Measurements from ENCODE around the gene CASTOR2.

CASTOR2 gene

DNA sequence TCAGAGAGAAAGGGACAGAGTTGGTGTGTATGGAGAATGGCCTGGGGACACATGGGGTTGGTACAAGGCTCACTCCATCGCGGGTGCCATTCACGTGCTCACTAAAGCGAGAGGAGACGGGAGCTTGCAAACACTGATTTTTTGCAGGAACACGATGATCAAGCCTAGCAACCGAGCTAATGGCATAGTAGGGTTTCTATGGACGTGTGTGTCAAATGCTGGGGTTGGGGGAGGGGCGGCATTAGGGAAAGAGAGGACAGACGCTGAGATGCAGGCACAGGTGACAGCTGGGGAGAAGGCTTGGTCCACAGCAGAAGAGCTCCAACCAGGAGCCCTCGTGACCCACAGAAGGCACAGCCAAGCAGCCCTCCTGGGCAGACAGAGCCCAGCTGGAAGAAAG, 75.2 kb downstream of the CASTOR2 start:
- H3K9me3 ChIP-seq (ENCODE audit: insufficient read depth, low read depth, low read length): no peaks in the 10 kb centered on the region
- no peaks in the 10 kb centered on the region for H3K27me3 ChIP-seq (ENCODE audit: insufficient read depth, low read length)
- H3K27ac ChIP-seq (ENCODE audit: low read depth, low read length): no peak overlapping the region
- H3K9ac ChIP-seq (ENCODE audit: low read depth, low read length): no peak overlapping the region
- 80% methylated on average over 11 of the region's 11 CpGs for WGBS
- H3K4me3 ChIP-seq (ENCODE audit: low read length): no peak overlapping the region
- no peaks in the 10 kb centered on the region for H3K4me1 ChIP-seq (ENCODE audit: insufficient read depth, low read length)
- H3K36me3 ChIP-seq (ENCODE audit: insufficient read depth, low read length): peaks cover 25% of the 10 kb centered on the region

DNA sequence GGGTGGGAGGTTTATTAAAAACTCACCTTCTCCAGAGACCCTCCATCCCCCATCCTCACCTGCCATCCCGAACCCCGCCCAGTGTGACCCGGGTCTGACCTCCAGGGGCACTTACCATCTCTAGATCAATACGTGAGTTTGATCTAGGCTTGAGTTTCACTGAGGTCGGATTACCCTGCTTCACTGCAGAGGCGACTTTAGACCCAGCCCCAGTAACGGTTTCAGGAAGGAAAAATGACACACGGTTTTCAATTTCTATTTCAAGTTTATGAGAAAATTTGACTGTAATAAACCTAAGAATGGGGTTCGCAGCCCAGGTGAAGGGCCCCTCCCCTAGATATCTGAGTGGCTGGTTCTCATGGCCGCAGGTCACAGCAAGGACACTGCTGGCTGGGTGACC, 76.0 kb downstream of the CASTOR2 start:
- H3K27ac ChIP-seq (ENCODE audit: low read depth, low read length): no peak overlapping the region
- no peaks in the 10 kb centered on the region for H3K9me3 ChIP-seq (ENCODE audit: insufficient read depth, low read depth, low read length)
- no peaks in the 10 kb centered on the region for H3K27me3 ChIP-seq (ENCODE audit: insufficient read depth, low read length)
- H3K9ac ChIP-seq (ENCODE audit: low read depth, low read length): no peak overlapping the region
- 93% methylated on average over 10 of the region's 10 CpGs for WGBS
- no peaks in the 10 kb centered on the region for H3K4me1 ChIP-seq (ENCODE audit: insufficient read depth, low read length)
- H3K36me3 ChIP-seq (ENCODE audit: insufficient read depth, low read length): peaks cover 25% of the 10 kb centered on the region
- H3K4me3 ChIP-seq (ENCODE audit: low read length): no peak overlapping the region

DNA sequence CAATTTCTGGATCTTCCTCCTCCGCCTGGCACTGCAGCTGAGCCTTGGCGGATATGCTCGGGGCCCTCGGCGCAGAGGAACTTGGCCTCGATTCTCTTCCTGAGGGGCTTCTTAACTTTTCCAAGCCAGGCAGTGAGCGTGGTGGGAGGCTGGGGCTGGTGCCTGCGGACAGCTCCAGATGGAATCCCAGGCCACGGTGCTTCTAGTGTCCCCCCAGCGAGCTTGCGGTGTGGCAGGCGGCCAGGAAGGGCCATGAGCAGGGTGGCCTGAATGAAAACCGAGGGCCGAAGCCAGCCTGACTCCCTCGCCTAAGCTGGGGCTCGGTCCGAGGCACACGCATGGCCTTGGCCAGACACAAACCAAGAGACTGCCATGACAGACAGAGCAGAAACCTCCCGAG, 77.8 kb downstream of the CASTOR2 start:
- H3K36me3 ChIP-seq (ENCODE audit: insufficient read depth, low read length): peaks cover 31% of the 10 kb centered on the region
- no peak overlapping the region for H3K4me3 ChIP-seq (ENCODE audit: low read length)
- no peak overlapping the region for H3K9ac ChIP-seq (ENCODE audit: low read depth, low read length)
- WGBS: 96% methylated on average over 19 of the region's 19 CpGs
- H3K9me3 ChIP-seq (ENCODE audit: insufficient read depth, low read depth, low read length): no peaks in the 10 kb centered on the region
- no peak overlapping the region for H3K27ac ChIP-seq (ENCODE audit: low read depth, low read length)
- no peaks in the 10 kb centered on the region for H3K27me3 ChIP-seq (ENCODE audit: insufficient read depth, low read length)
- H3K4me1 ChIP-seq (ENCODE audit: insufficient read depth, low read length): no peaks in the 10 kb centered on the region

DNA sequence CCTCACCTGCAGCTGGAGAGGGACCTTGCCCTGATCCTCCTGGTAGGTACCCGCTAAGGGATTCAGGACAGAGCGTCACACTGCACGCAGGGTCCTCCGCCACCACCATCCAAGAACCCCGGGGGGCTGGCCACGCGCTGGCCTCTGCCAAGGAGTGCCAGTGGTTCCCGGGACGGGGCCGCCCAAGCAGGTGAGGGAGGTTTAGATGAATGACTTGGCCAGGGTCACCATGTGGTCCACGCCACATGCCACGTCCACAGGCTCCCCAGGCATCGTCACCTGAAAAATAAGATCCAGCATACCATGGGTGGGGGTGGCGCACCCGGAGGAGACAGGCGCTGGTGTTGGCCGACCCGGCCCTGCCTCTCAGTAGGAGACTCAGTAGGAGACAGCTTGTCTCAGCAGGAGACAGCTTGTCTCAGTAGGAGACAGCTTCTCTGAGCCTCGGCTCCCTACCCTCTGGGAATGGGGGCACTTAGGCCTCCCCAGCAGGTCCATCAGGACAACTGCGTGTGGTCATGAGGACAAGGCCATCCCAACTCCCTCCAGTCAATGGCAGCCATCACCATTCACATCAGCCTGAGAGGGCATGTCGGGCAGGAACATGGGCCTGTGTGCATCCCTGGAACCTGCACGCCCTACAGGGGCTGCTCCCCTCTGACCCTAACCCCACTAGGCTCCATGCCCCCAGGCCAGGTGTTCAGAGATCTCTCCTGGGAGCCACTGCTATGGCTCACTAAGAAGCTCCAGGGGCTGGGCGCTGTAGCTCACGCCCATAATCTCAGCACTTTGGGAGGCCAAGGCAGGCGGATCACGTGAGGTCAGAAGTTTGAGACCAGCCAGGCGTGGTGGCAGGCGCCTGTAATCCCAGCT, 78.6 kb downstream of the CASTOR2 start:
- H3K36me3 ChIP-seq (ENCODE audit: insufficient read depth, low read length): peaks cover 32% of the 10 kb centered on the region
- no peak overlapping the region for H3K9ac ChIP-seq (ENCODE audit: low read depth, low read length)
- H3K4me1 ChIP-seq (ENCODE audit: insufficient read depth, low read length): no peaks in the 10 kb centered on the region
- 97% methylated on average over 28 of the region's 28 CpGs for WGBS
- no peak overlapping the region for H3K27ac ChIP-seq (ENCODE audit: low read depth, low read length)
- H3K9me3 ChIP-seq (ENCODE audit: insufficient read depth, low read depth, low read length): no peaks in the 10 kb centered on the region
- no peaks in the 10 kb centered on the region for H3K27me3 ChIP-seq (ENCODE audit: insufficient read depth, low read length)
- H3K4me3 ChIP-seq (ENCODE audit: low read length): no peak overlapping the region

DNA sequence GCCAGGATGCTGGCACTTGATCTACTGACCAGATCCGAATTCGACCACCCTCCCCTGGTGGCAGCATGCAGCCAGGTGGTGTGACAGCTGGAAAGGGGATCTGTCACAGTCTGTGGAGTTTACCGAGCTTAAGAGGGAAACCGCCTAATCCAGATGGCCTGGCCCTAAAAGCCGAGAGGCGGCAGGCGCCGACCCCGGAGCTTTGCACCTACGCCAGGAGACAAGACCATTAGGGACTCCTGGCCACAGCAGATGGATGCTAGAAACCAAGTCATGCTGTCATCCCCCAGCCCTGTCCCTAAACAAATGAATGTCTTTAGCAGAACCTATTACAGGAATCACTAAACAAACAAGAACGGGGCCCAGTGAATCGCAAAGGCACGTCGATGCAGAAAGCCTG, 81.4 kb downstream of the CASTOR2 start:
- H3K27ac ChIP-seq (ENCODE audit: low read depth, low read length): no peak overlapping the region
- no peak overlapping the region for H3K4me3 ChIP-seq (ENCODE audit: low read length)
- no peaks in the 10 kb centered on the region for H3K27me3 ChIP-seq (ENCODE audit: insufficient read depth, low read length)
- no peak overlapping the region for H3K9ac ChIP-seq (ENCODE audit: low read depth, low read length)
- 96% methylated on average over 14 of the region's 14 CpGs for WGBS
- peaks cover 59% of the 10 kb centered on the region for H3K36me3 ChIP-seq (ENCODE audit: insufficient read depth, low read length)
- H3K9me3 ChIP-seq (ENCODE audit: insufficient read depth, low read depth, low read length): no peaks in the 10 kb centered on the region
- H3K4me1 ChIP-seq (ENCODE audit: insufficient read depth, low read length): no peaks in the 10 kb centered on the region

DNA sequence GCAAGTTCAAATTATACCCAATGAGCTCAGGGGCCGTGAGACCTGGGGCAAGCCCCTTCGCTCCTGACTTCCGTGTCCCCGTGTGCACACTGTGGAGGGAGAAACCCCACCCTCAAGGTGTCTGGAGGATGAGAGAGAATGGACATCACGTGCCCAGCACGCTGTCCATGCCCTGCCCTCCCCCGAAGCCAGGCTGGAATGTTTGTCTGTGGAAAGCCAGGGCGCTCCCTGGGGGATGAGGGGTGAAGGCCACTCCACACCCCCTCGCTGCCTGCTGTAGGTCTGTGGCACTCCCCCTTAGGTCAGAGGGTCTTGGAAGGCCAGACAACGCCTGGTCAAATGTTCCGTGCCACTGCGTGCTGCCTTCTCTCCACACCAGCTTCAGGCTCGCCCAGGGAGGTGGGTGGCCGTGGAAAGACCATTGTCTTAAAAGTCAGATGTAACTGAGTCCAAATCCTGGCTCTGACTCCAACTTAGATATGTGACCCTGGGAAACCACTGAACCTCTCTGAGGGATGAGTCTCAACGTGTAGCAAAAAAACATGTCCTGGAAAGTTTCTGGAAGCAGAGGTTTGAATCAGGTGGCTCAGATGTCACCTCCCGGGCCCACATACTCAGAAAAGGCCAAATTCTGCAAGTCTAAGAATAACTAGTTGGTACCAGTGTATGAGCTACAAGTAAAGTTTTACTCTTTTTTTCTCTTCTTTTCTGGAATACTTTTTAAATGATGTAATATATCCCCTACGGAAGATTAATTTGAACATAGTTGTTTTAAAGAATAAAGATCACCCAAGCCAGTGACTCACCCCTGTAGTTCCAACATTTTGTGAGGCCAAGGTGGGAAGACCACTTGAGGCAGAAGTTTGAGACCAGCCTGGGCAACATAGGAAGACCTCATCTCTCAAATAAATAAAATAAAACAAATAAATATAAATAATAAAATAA, 84.2 kb downstream of the CASTOR2 start:
- no peaks in the 10 kb centered on the region for H3K4me1 ChIP-seq (ENCODE audit: insufficient read depth, low read length)
- H3K27ac ChIP-seq (ENCODE audit: low read depth, low read length): no peak overlapping the region
- H3K4me3 ChIP-seq (ENCODE audit: low read length): no peak overlapping the region
- peaks cover 58% of the 10 kb centered on the region for H3K36me3 ChIP-seq (ENCODE audit: insufficient read depth, low read length)
- 95% methylated on average over 16 of the region's 17 CpGs for WGBS
- no peaks in the 10 kb centered on the region for H3K27me3 ChIP-seq (ENCODE audit: insufficient read depth, low read length)
- H3K9me3 ChIP-seq (ENCODE audit: insufficient read depth, low read depth, low read length): no peaks in the 10 kb centered on the region
- H3K9ac ChIP-seq (ENCODE audit: low read depth, low read length): no peak overlapping the region

DNA sequence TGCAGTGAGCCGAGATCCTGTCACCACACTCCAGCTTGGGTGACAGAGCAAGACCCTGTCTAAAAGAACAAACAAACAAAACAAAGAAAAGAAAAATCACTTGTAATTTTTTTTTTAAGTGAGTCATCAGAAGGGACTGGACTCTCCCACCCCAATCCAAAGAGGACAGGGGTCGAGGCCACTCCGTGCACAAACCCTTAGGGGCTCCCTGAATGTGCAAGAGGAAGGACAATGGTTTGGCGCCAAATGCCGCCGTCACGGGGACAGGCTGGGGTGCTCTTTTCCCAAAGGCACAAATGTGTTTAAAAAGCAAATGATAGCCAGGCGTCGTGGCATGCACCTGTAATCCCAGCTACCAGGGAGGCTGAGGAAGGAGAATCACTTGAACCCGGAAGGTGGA, 85.3 kb downstream of the CASTOR2 start:
- H3K27me3 ChIP-seq (ENCODE audit: insufficient read depth, low read length): no peaks in the 10 kb centered on the region
- no peaks in the 10 kb centered on the region for H3K9me3 ChIP-seq (ENCODE audit: insufficient read depth, low read depth, low read length)
- H3K4me1 ChIP-seq (ENCODE audit: insufficient read depth, low read length): no peaks in the 10 kb centered on the region
- no peak overlapping the region for H3K4me3 ChIP-seq (ENCODE audit: low read length)
- H3K36me3 ChIP-seq (ENCODE audit: insufficient read depth, low read length): peaks cover 65% of the 10 kb centered on the region
- H3K9ac ChIP-seq (ENCODE audit: low read depth, low read length): no peak overlapping the region
- no peak overlapping the region for H3K27ac ChIP-seq (ENCODE audit: low read depth, low read length)
- WGBS: 96% methylated on average over 9 of the region's 10 CpGs

DNA sequence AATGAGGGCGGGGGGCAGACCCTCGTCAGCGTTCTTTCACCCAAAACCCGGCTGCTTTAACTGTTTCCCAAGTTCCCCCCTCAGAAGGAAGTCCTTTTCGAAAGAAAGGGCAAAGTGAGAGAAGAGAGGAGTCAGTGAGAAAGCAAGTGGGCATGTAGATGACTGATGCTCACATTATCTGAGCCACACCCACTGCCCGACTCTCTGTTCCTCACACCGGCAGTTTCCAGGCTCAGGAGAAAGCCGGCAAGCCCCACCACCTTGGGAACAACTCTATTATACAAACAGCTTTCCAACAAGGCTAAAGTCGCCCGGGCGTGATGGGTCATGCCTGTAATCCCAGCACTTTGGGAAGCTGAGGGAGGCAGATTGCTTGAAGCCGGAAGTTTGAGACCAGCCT, 86.0 kb downstream of the CASTOR2 start:
- H3K9me3 ChIP-seq (ENCODE audit: insufficient read depth, low read depth, low read length): no peaks in the 10 kb centered on the region
- H3K27me3 ChIP-seq (ENCODE audit: insufficient read depth, low read length): no peaks in the 10 kb centered on the region
- peaks cover 72% of the 10 kb centered on the region for H3K36me3 ChIP-seq (ENCODE audit: insufficient read depth, low read length)
- no peak overlapping the region for H3K4me3 ChIP-seq (ENCODE audit: low read length)
- 97% methylated on average over 11 of the region's 12 CpGs for WGBS
- H3K4me1 ChIP-seq (ENCODE audit: insufficient read depth, low read length): no peaks in the 10 kb centered on the region
- no peak overlapping the region for H3K27ac ChIP-seq (ENCODE audit: low read depth, low read length)
- no peak overlapping the region for H3K9ac ChIP-seq (ENCODE audit: low read depth, low read length)

DNA sequence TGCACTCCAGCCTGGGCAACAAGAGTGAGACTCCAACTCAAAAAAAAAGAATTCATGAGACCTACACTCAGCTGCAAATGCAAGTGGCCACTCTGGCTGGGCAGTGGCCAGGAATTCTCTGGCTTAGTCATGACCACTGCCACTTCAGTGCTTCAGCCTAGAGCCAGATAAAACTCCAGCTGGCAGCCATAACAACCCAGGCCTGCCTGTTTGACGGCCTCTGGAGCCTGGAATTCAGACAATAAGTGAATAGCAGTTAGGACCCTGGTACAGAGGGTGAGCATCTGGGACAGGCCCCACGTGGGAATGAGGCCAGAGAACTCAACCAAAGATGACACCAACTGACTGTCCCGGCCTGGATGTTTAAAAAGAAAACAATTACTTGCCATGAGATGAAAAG, 90.2 kb downstream of the CASTOR2 start:
- Histone ChIP-seq H3K27me3 (ENCODE audit: insufficient read depth, low read length) (no peaks in the 10 kb centered on the region), H3K9me3 (ENCODE audit: insufficient read depth, low read depth, low read length) (no peaks in the 10 kb centered on the region), H3K4me1 (ENCODE audit: insufficient read depth, low read length) (no peaks in the 10 kb centered on the region), H3K4me3 (ENCODE audit: low read length) (no peak overlapping the region), H3K9ac (ENCODE audit: low read depth, low read length) (no peak overlapping the region), H3K36me3 (ENCODE audit: insufficient read depth, low read length) (peaks cover 90% of the 10 kb centered on the region), H3K27ac (ENCODE audit: low read depth, low read length) (no peak overlapping the region)
- 95% methylated on average over 3 of the region's 3 CpGs for WGBS

DNA sequence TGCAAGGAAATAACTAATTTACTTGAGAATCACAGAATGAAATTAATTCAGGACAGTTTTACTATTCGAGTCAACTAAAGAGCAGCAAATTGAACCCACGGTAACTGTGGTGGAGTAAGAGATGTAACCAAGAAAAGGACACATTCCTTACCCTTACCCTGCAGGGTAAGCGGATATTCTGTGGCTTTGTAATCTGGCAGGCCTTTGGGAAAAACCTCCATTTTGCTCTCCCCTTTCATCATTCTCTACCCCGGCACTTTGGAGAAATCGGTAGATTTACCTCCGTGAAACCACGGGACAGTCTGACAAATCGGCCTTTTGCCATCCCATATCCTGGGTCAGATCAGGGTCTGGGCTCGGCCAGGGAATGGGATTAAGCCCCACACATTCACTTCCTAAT, 90.7 kb downstream of the CASTOR2 start:
- Histone ChIP-seq H3K4me1 (ENCODE audit: insufficient read depth, low read length) (no peaks in the 10 kb centered on the region), H3K27me3 (ENCODE audit: insufficient read depth, low read length) (no peaks in the 10 kb centered on the region), H3K4me3 (ENCODE audit: low read length) (no peak overlapping the region), H3K9ac (ENCODE audit: low read depth, low read length) (no peak overlapping the region), H3K27ac (ENCODE audit: low read depth, low read length) (no peak overlapping the region), H3K36me3 (ENCODE audit: insufficient read depth, low read length) (peaks cover 91% of the 10 kb centered on the region), H3K9me3 (ENCODE audit: insufficient read depth, low read depth, low read length) (no peaks in the 10 kb centered on the region)
- 95% methylated on average over 9 of the region's 9 CpGs for WGBS
